GM21717 (cell line): ENCODE data around the gene ZEB1.
A peak's percentile ranks its signal among the peaks of the same experiment; 100 is the strongest.
"Not testable (repeated sequence)": the region's sequence is repeated elsewhere in the genome, so short reads cannot be mapped to it uniquely, and the experiment has no call there.

Experiments
- ATAC-seq: cut with Tn5 transposase; IDR thresholded peaks from one replicate; pipeline ENCODE4 v1.9.1; 2021; ENCODE audit warnings: mild to moderate bottlenecking, moderate library complexity; ENCODE audit not compliant: unreplicated experiment

Gene ZEB1

GRCh38 chr10:31317652-31318381 lies 1.2 kb upstream of the ZEB1 start:
- ATAC-seq, result no peak

DNA sequence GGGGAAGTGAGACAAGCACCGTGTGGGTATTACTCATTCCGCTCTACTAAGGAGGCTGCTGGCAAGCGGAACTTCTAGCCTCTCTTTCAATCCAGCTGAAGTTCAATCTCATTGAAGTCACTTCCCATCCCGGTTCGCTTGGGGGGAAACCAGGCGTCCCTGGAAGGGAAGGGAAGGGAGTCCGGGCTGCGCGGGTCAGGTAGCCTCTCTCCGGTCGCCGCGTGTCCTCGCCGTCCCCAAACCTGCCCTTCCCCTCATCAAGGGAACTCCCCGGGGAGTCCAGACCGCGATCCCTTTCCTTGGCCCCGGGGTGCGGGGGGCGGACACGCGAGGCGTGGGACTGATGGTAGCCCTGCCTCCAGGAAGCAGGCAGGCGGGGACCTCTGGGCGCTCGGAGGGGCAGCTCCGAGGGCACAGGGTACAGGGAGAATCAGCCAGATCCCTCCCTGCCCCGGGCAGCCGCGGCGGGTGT lies 598 bp upstream of the ZEB1 start:
- ATAC-seq, result peak; percentile 75

DNA sequence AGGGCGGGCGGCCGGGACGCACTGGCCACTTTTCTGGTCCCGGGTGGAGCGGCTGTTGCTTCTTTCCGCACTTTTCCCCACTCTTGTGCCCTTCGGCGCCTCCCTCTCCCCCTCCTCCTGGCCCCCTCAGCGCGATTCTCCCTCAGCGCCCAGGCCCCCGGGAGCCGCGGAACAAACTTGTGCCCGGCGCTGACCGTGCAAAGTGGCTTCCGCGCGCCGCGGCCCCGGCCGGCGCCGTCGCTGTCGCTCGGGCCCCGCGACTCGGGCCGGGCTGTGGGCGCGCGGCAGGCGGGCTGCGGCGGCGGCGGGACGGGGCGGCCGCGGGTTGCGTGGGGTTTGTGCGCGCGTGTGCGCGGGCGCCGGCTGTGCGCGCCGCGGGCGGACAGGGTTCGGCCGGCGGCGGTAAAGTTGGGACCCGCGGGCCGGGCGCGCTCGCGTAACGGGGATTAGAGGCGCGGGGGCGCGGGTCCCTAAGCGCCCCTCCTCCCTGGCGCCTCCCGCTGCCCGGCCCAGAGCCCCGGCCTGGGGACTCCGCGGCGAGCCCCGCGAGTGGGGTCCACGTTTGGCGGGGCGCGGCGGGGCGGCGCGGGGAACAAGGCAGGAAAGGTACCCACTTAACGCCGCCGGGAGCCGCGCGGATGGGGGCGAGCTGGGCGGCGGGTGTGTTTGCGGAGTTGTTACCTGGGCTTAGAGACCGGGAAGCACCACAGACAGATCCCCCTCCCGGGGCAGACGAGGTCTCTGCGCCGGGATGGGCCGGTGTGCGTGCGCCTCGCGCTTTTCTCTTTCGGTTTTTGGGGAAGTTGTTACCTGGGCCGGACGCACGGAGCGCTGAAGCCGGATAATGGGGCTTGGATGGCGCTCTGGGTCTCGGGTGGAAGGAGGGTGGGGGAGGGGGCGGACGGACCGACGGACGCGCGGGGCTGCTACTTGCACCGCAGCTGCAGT lies 860 bp downstream of the ZEB1 start:
- peak; percentile 29 for ATAC-seq

GRCh38 chr10:31320550-31321211 lies 1.7 kb downstream of the ZEB1 start:
- ATAC-seq, result no peak

- no peak for ATAC-seq
Measured at GRCh38 chr10:31321396-31321941, 2.5 kb downstream of the ZEB1 start.

- ATAC-seq, result no peak
Measured at GRCh38 chr10:31322647-31323046, 3.6 kb downstream of the ZEB1 start.

GRCh38 chr10:31340343-31340742 lies 21.3 kb downstream of the ZEB1 start:
- ATAC-seq, result no peak

DNA sequence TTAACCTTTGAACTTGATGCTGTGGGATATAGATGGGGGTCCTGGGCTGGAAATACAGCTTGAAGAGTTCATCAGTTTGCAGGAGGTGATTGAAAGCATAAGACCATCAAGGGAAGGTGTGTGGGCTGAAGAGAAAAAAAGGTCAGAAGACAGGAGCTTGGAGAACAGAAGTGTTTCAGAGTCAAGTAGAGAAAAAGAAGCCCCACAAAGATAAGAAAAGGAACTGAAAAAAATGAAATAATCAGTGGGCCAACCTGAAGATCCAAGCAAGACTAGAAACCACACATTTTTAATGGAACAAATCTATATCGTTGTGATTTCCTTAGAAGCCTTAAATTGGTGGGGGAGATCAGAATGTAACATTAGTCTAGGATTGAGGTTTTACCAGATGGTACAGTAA lies 22.5 kb downstream of the ZEB1 start:
- ATAC-seq, result peak; percentile 35

DNA sequence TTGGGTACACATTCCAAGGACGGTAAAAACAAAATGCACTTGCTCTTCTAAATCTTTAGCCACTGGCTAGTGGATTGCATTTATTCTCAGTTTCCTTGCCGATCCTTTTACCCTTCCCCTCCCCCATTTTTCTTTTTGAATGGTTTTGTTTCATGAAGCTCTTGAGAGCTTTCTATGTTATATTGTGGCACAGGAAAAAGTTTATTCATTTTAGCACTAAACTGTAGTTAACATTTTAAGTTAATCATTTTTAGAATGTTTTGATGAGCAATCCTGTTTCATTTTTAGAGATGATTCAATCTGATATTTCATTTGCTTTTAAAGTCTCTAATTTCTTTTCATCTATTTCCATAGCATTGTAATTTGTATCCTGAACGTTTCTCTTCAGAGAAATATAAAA lies 24.0 kb downstream of the ZEB1 start:
- ATAC-seq, result no peak

- no peak for ATAC-seq
Measured at GRCh38 chr10:31343551-31343950, 24.5 kb downstream of the ZEB1 start.

DNA sequence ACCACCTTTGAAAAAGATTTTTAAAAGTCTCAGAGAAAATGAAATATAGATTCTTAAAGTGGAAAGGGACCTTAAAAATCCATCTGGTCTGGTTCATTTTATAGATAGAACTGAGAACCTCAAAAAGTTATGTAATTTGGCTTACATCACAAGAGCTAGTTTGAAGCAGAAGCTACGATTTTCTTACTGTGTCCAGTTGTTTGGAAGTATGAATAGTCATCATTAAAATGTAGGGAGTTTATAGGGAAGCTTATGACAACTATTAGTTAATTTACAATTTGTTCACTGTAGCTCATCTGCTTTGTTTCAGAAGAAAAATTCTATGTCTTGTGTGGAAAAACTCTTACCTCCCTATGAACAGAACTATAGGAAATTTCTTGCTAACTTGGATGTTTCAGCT lies 26.9 kb downstream of the ZEB1 start:
- ATAC-seq, result no peak

- ATAC-seq, result no peak
Measured at GRCh38 chr10:31346953-31347352, 27.9 kb downstream of the ZEB1 start.

DNA sequence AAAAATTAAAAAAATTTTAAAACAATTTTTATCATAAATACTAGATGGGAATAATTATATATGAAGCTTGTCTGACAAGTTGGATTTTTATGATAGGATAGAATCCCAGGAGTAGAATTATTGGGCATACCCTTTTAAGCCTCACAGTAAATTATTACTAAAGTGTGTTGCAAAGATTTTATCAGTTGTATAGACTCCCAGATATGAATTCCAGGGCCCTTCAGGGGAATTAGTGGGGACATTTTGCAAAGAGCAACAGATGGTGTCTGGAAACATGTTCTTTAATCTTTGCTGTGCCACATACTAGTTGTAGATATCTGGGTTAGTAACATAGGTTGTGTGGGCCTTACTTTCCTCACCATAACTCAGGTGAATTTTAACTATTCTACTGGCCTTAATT lies 28.7 kb downstream of the ZEB1 start:
- no peak for ATAC-seq

DNA sequence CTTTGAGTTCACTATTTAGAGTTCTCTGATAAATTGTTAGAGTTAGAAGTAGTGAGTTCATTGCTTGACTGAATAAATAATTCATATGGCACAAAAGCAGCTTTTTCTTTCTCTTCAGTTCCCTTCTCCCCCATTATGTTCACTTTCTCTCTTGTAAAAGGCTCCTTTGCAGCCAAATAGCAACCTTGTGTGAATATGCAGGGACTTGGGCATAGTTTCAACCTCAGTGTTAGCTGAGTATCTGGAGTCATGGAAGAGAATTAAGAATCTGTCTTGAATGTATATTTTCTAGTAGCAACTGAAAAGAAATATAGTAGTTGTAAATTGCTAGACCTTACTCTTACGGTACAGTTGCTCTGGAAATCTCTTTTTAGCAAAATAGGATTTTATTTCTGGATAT lies 31.9 kb downstream of the ZEB1 start:
- ATAC-seq, result no peak

DNA sequence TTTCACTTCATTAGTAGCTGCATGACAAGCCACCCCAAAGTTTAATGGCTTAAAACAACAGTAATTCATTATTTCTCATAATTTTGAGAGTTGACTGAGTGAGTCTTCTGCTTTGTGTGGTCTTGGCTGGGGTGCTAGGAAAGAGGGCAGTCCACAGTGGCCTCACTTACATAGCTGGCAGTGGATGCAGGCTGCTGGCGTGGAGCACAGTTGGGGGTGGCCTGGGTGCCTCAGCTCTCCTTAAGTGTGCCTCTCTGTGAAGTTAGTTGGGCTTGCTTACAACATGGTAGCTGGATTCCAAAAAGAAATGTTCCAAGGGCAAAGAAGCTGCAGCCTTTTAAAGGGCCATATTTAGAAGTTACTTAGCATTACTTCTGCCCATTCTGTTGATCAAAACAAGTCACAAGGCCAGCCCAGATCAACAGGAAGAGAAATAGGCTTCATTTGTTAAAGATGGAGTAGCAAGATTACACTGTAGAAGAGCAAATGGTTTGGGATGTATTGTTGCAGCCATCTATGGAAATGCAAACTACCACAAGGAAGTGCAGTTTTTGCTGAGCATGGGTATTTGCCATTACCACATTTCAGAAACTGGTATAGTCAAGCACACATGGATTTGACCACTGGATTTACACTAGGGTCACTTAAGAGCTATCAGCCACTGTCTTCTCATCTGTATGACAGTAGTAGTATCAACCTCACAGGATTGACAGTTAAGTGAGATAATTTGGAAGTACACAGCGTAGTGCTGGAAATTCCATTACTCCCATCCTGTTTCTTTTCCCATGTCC lies 33.6 kb downstream of the ZEB1 start:
- ATAC-seq, result no peak

DNA sequence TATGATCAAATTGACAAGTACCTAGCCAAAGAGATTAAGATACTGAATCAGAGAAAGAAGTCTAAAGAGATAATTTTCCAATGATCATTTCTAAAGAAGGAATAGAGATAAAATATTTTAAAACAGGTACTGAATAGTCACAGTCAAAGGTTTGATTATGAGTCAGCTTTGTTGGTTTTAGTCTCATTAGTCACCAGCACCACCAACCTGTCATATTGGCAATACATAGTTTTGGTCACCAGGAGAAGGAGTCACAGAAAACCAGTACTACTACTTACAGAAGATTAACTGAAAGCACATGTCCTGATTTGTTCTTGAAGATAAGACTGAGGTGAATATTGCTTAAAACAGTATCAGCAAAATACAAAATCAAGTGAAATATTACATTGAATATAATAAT lies 34.6 kb downstream of the ZEB1 start:
- ATAC-seq, result peak; percentile 90

GRCh38 chr10:31358688-31359330 lies 39.8 kb downstream of the ZEB1 start:
- no peak for ATAC-seq

DNA sequence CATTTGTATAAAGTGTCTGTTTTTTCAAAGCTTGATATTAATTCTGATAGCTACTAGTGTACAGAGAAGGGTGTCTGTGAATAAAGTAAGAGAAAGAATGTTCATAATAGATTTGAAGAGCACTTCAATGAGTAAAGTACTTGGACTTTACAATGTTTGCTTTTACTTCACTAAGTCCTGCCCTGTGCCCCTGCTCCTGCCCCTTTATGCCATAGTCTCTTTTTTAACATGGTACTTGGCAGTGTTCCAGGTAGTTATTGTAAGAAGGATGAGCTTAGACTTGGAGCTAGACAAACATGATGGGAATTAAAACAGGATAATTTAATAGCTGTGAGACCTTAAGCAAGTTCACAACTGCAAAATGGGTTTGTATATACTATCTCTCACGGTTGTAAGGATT lies 41.0 kb downstream of the ZEB1 start:
- no peak for ATAC-seq

DNA sequence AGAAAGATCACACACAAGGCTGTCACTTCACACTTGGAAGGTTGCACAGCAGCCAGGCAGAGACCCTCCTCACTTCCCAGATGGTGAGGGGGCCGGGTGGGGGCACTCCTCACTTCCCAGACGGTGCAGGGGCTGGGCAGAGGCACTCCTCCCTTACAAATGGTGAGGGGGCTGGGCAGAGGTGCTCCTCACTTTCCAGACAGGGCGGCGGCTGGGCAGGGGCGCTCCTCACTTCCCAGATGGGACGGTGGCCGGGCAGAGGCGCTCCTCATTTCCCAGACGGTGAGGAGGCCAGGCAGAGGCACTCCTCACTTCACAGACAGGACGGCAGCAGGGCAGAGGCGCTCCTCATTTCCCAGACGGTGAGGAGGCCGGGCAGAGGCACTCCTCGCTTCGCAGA lies 42.5 kb downstream of the ZEB1 start:
- ATAC-seq, result not testable (repeated sequence)
